HG03103 (cell line): ENCODE measurements around the gene GALNT16.

Source experiments
- ATAC-seq: cut with Tn5 transposase; IDR thresholded peaks from one replicate; pipeline ENCODE4 v1.9.1; 2021; ENCODE audit warnings: low read depth; ENCODE audit not compliant: unreplicated experiment

GALNT16 gene

GRCh38 chr14:69332782-69333395 is 72.9 kb downstream of the GALNT16 start:
- no peak for ATAC-seq

- ATAC-seq: no peak
Measured at GRCh38 chr14:69333791-69334337, 73.9 kb downstream of the GALNT16 start.

GRCh38 chr14:69334576-69334975 is 74.6 kb downstream of the GALNT16 start:
- ATAC-seq: no peak

GRCh38 chr14:69335371-69335771 is 75.4 kb downstream of the GALNT16 start:
- ATAC-seq: no peak

- no peak for ATAC-seq
Measured at GRCh38 chr14:69337984-69338383, 78.0 kb downstream of the GALNT16 start.

GRCh38 chr14:69339426-69339825 is 79.5 kb downstream of the GALNT16 start:
- ATAC-seq: no peak

GRCh38 chr14:69342928-69343525 is 83.1 kb downstream of the GALNT16 start:
- no peak for ATAC-seq

- no peak for ATAC-seq
Measured at GRCh38 chr14:69344171-69344570, 84.2 kb downstream of the GALNT16 start.

GRCh38 chr14:69345402-69345801 is 85.4 kb downstream of the GALNT16 start:
- no peak for ATAC-seq

GRCh38 chr14:69346710-69347109 is 86.8 kb downstream of the GALNT16 start:
- no peak for ATAC-seq

GRCh38 chr14:69349091-69349777 is 89.3 kb downstream of the GALNT16 start:
- ATAC-seq: no peak

- no peak for ATAC-seq
Measured at GRCh38 chr14:69350892-69351291, 90.9 kb downstream of the GALNT16 start.

GRCh38 chr14:69351385-69351784 is 91.4 kb downstream of the GALNT16 start:
- no peak for ATAC-seq

- ATAC-seq: no peak
Measured at GRCh38 chr14:69351911-69352310, 92.0 kb downstream of the GALNT16 start.

GRCh38 chr14:69353168-69353567 is 93.2 kb downstream of the GALNT16 start:
- no peak for ATAC-seq

GRCh38 chr14:69354383-69355153 is 94.6 kb downstream of the GALNT16 start:
- ATAC-seq: peak; percentile 90

- ATAC-seq: peak; percentile 3
Measured at GRCh38 chr14:69355154-69355597, 95.2 kb downstream of the GALNT16 start.

- ATAC-seq: no peak
Measured at GRCh38 chr14:69355607-69356281, 95.8 kb downstream of the GALNT16 start.

- no peak for ATAC-seq
Measured at GRCh38 chr14:69356903-69357543, 97.1 kb downstream of the GALNT16 start.
